ENCODE results near the gene PI4KB.

The PI4KB gene

DNA sequence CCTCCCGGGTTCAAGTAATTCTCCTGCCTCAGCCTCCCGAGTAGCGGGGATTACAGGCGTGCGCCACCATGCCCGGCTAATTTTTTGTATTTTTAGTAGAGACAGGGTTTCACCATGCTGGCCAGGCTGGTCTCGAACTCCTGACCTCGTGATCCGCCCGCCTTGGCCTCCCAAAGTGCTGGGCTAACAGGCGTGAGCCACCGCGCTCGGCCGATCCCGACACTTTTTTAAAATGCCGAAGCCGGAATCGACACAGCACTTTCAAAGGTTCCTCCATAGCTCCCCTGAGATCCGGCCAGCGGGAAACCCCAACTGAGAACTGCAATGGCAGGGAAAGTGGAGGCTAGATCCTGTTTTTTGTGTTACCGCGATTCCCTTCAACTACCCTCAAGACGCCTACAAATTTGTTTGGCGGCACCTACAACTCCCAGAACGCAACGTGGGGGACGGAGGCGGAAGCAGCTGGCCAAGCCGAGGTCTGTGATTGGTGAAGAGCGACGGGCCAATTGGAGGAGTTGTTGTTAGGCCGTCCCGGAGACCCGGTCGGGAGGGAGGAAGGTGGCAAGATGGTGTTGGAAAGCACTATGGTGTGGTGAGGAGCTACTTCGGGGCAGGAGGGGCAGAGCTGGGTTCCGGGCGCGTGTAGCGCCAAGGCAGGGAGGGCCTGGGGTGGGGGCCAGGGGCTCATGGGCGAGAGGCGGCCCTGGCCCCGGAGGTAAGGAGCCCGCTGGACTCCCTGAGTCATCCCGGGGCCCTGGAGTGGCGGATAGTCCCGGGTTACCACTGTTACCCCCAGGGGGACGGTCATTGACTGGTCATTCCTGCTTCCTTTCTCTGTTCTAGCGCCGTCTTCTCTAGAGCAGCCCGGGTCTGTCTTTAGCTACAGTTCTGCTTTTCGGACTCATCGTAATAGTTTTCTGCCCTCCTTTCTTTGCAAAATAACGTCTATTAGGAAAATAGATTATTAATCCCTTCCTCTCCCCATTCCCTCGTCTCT, 72.7 kb downstream of the PI4KB start, which contains the start of gene PSMD4:
TSS of gene PSMD4 (plus strand) at position 518 of the 997 bp plus-strand sequence. CDS start at position 567, 49 bp downstream.
- H3K9me3 ChIP-seq (ENCODE audit: insufficient read depth, low read depth, low read length) = no peaks in the 10 kb centered on the region
- H4K20me1 ChIP-seq (ENCODE audit: insufficient read depth, low read length, poor library complexity, severe bottlenecking) = peaks cover 4% of the 10 kb centered on the region
- peaks cover 8% of the 10 kb centered on the region; the same call in 1 of the 2 replicates for H3K36me3 ChIP-seq (ENCODE audit: insufficient read depth, low read length)
- peaks cover 47% of the 10 kb centered on the region for H3K79me2 ChIP-seq (ENCODE audit: insufficient read depth, low read length)
- peak within 1 kb of the TSS; percentile 99 for H3K4me3 ChIP-seq (ENCODE audit: low read length, poor library complexity, severe bottlenecking)
- H3K4me1 ChIP-seq (ENCODE audit: insufficient read depth, low read length, poor library complexity, severe bottlenecking) = peaks cover 15% of the 10 kb centered on the region
- H2AFZ ChIP-seq (ENCODE audit: low read length) = peak within 1 kb of the TSS; percentile 86
- no peaks in the 10 kb centered on the region for H3K27me3 ChIP-seq (ENCODE audit: insufficient read depth, low read length, poor library complexity, severe bottlenecking)
- TF ChIP-seq, protein P1, sequence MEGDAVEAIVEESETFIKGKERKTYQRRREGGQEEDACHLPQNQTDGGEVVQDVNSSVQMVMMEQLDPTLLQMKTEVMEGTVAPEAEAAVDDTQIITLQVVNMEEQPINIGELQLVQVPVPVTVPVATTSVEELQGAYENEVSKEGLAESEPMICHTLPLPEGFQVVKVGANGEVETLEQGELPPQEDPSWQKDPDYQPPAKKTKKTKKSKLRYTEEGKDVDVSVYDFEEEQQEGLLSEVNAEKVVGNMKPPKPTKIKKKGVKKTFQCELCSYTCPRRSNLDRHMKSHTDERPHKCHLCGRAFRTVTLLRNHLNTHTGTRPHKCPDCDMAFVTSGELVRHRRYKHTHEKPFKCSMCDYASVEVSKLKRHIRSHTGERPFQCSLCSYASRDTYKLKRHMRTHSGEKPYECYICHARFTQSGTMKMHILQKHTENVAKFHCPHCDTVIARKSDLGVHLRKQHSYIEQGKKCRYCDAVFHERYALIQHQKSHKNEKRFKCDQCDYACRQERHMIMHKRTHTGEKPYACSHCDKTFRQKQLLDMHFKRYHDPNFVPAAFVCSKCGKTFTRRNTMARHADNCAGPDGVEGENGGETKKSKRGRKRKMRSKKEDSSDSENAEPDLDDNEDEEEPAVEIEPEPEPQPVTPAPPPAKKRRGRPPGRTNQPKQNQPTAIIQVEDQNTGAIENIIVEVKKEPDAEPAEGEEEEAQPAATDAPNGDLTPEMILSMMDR (conservative IDR thresholded peaks at IDR 0.05; ENCODE audit: low read length) = no peak
- TF ChIP-seq EZH2phosphoT487 (IDR thresholded peaks at IDR 0.05; ENCODE audit: borderline replicate concordance) = no peak
- peak within 1 kb of the TSS; percentile 93 for H3K4me2 ChIP-seq (ENCODE audit: low read depth, low read length, poor library complexity, severe bottlenecking)
- peak within 1 kb of the TSS; percentile 88 for H3K9ac ChIP-seq (ENCODE audit: low read depth, low read length, poor library complexity, severe bottlenecking)
- H3K9me2 ChIP-seq (replicated peaks; ENCODE audit: low read depth, low read length) = no peaks in the 10 kb centered on the region
- no peaks in the 10 kb centered on the region for H3F3A ChIP-seq (ENCODE audit: low read depth)

DNA sequence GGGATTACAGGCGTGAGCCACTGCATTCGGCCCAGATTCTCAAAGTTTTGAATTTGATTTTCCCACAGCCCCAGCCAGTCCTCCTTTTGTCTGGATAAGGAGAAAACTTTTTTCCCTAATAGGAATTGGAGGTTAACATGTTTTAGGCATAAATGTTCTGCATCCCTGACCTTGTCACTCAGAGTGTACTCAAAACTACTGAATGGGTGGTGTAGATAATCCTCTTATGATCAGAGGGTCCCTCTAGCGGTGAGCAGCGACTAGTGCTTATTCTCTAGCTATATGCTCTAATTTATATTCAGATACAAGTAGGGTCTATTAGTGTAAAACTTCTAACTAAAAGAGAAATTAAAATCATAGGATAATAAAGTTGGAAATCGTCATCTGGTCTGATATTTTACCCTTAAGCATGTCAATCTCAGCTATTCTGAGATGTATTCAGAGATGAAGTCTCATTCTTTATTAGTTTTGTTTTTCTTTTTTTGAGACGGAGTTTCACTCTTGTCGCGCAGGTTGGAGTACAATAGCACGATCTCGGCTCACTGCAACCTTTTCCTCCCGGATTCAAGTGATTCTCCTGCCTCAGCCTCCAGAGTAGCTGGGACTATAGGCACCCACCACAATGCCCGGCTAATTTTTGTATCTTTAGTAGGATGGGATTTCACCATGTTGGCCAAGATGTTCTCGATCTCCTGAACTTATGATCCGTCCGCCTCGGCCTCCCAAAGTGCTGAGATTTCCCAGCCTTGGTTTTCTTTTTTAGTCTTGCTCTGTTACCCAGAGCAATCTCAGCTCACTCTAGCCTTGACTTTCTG, 75.4 kb downstream of the PI4KB start:
- H3K36me3 ChIP-seq (ENCODE audit: insufficient read depth, low read length) = peaks cover 31% of the 10 kb centered on the region; the same call in 1 of the 2 replicates
- peaks cover 10% of the 10 kb centered on the region for H3K4me1 ChIP-seq (ENCODE audit: insufficient read depth, low read length, poor library complexity, severe bottlenecking)
- no peaks in the 10 kb centered on the region for H3K27me3 ChIP-seq (ENCODE audit: insufficient read depth, low read length, poor library complexity, severe bottlenecking)
- no peaks in the 10 kb centered on the region for H3K9me2 ChIP-seq (replicated peaks; ENCODE audit: low read depth, low read length)
- peaks cover 4% of the 10 kb centered on the region for H4K20me1 ChIP-seq (ENCODE audit: insufficient read depth, low read length, poor library complexity, severe bottlenecking)
- H3K79me2 ChIP-seq (ENCODE audit: insufficient read depth, low read length) = peaks cover 21% of the 10 kb centered on the region
- no peak overlapping the region for H3K4me3 ChIP-seq (ENCODE audit: low read length, poor library complexity, severe bottlenecking)
- H3K9me3 ChIP-seq (ENCODE audit: insufficient read depth, low read depth, low read length) = no peaks in the 10 kb centered on the region
- no peak overlapping the region for H3K9ac ChIP-seq (ENCODE audit: low read depth, low read length, poor library complexity, severe bottlenecking)
- H3F3A ChIP-seq (ENCODE audit: low read depth) = no peaks in the 10 kb centered on the region
- TF ChIP-seq EZH2phosphoT487 (IDR thresholded peaks at IDR 0.05; ENCODE audit: borderline replicate concordance) = no peak
- TF ChIP-seq, protein P1 (conservative IDR thresholded peaks at IDR 0.05; ENCODE audit: low read length) = peak; percentile 96
- no peak overlapping the region for H3K4me2 ChIP-seq (ENCODE audit: low read depth, low read length, poor library complexity, severe bottlenecking)
- no peak overlapping the region for H2AFZ ChIP-seq (ENCODE audit: low read length)

GRCh38 chr1:151246786-151247185, 80.4 kb downstream of the PI4KB start:
- Histone ChIP-seq H4K20me1 (ENCODE audit: insufficient read depth, low read length, poor library complexity, severe bottlenecking) (no peaks in the 10 kb centered on the region), H3K27me3 (ENCODE audit: insufficient read depth, low read length, poor library complexity, severe bottlenecking) (no peaks in the 10 kb centered on the region), H3K9me2 (replicated peaks; ENCODE audit: low read depth, low read length) (no peaks in the 10 kb centered on the region), H3K4me1 (ENCODE audit: insufficient read depth, low read length, poor library complexity, severe bottlenecking) (no peaks in the 10 kb centered on the region), H3K79me2 (ENCODE audit: insufficient read depth, low read length) (no peaks in the 10 kb centered on the region), H3K4me3 (ENCODE audit: low read length, poor library complexity, severe bottlenecking) (no peak overlapping the region), H3K4me2 (ENCODE audit: low read depth, low read length, poor library complexity, severe bottlenecking) (no peak overlapping the region), H3K36me3 (ENCODE audit: insufficient read depth, low read length) (peaks cover 79% of the 10 kb centered on the region), H3F3A (ENCODE audit: low read depth) (no peaks in the 10 kb centered on the region), H3K9ac (ENCODE audit: low read depth, low read length, poor library complexity, severe bottlenecking) (no peak overlapping the region), H3K9me3 (ENCODE audit: insufficient read depth, low read depth, low read length) (no peaks in the 10 kb centered on the region), H2AFZ (ENCODE audit: low read length) (no peak overlapping the region)
- TF ChIP-seq EZH2phosphoT487 (IDR thresholded peaks at IDR 0.05; ENCODE audit: borderline replicate concordance) = no peak
- TF ChIP-seq, protein P1 (conservative IDR thresholded peaks at IDR 0.05; ENCODE audit: low read length) = no peak

All from Loucy (cell line).